ENCODE data around the gene SNX1.
"Not testable (repeated sequence)": the region's sequence is repeated elsewhere in the genome, so short reads cannot be mapped to it uniquely, and the experiment has no call there.

Gene SNX1

GRCh38 chr15:64107337-64107736, 11.6 kb downstream of the SNX1 start:
- no peak overlapping the region for H3K4me3 ChIP-seq (replicated peaks in 1 of 2; ENCODE audit: low read depth in 2 of 2, low read length in 2 of 2)
- DNase-seq (ENCODE audit: low read depth in 2 of 2): no peak
- no peak for TF ChIP-seq CTCF (IDR thresholded peaks at IDR 0.05; ENCODE audit: low read depth, low read length)

- H3K4me3 ChIP-seq (replicated peaks in 1 of 2; ENCODE audit: low read depth in 2 of 2, low read length in 2 of 2): not testable (repeated sequence)
Observed at GRCh38 chr15:64110108-64110701, 14.4 kb downstream of the SNX1 start.

GRCh38 chr15:64110950-64111678, 15.3 kb downstream of the SNX1 start:
- no peak overlapping the region for H3K4me3 ChIP-seq (replicated peaks in 1 of 2; ENCODE audit: low read depth in 2 of 2, low read length in 2 of 2)

More at GRCh38 chr15:64110108-64110701, 14.4 kb downstream of the SNX1 start:
- DNase-seq (ENCODE audit: low read depth in 2 of 2): peak in 1 of 2 donors; percentile 24

GRCh38 chr15:64111679-64112050, 15.9 kb downstream of the SNX1 start:
- no peak overlapping the region for H3K4me3 ChIP-seq (replicated peaks in 1 of 2; ENCODE audit: low read depth in 2 of 2, low read length in 2 of 2)
- TF ChIP-seq CTCF (IDR thresholded peaks at IDR 0.05; ENCODE audit: low read depth, low read length): no peak
- no peak for DNase-seq (ENCODE audit: low read depth in 2 of 2)

More at GRCh38 chr15:64110950-64111678, 15.3 kb downstream of the SNX1 start:
- no peak for DNase-seq (ENCODE audit: low read depth in 2 of 2)
- TF ChIP-seq CTCF (IDR thresholded peaks at IDR 0.05; ENCODE audit: low read depth, low read length): no peak

GRCh38 chr15:64112073-64112772, 16.4 kb downstream of the SNX1 start:
- no peak for TF ChIP-seq CTCF (IDR thresholded peaks at IDR 0.05; ENCODE audit: low read depth, low read length)
- DNase-seq (ENCODE audit: low read depth in 2 of 2): no peak
- no peak overlapping the region for H3K4me3 ChIP-seq (replicated peaks in 1 of 2; ENCODE audit: low read depth in 2 of 2, low read length in 2 of 2)

- H3K4me3 ChIP-seq (replicated peaks in 1 of 2; ENCODE audit: low read depth in 2 of 2, low read length in 2 of 2): no peak overlapping the region
- peak; percentile 64 to 84 for DNase-seq (ENCODE audit: low read depth in 2 of 2)
- TF ChIP-seq CTCF (IDR thresholded peaks at IDR 0.05; ENCODE audit: low read depth, low read length): no peak
Observed at GRCh38 chr15:64112904-64113303, 17.1 kb downstream of the SNX1 start.

Data from cardiac fibroblast (primary cell).